CD4-positive, alpha-beta T cell treated with Interleukin-21 for 1 hour (primary cell): ENCODE measurements around the gene ZNF853.

ENCODE experiments used
- DNase-seq: peaks from one replicate; pipeline ENCODE4 v3.0.0-alpha.2; 2020

Gene ZNF853

DNA sequence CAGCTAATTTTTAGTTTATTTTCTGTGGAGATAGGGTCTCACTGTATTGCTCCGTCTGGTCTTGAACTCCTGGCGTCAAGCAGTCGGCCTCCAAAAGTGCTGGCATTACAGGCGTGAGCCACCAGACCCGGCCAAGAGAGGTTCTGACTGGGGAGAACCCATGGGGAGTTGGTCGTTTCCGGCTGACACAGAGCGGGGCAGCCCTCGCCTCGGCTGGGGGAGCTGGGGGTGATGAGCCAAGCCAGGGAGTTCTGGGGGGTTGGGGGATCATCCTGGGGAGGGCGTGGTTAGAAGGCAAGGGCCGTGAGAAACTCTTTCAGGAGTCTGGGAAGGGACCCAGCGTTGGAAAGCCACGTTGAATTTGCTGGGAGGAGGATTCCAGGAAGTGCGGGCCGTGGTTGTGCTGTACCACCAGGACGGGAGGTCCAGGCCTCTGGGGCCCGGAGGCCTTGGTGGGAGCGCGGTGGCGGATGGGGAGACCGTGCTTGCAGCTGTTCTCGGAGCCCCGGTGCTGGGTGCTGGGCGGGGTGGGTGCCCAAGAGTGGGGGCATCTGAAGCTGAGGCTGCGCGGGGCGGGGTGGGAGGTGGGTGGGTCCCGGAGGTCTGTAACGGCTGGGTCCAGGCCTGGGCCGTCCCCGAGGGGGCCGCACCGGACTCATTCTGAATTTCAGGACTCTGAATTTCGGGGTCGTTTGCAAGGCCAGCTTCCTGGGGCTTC is 8.4 kb upstream of the ZNF853 start:
- DNase-seq: no peak

DNA sequence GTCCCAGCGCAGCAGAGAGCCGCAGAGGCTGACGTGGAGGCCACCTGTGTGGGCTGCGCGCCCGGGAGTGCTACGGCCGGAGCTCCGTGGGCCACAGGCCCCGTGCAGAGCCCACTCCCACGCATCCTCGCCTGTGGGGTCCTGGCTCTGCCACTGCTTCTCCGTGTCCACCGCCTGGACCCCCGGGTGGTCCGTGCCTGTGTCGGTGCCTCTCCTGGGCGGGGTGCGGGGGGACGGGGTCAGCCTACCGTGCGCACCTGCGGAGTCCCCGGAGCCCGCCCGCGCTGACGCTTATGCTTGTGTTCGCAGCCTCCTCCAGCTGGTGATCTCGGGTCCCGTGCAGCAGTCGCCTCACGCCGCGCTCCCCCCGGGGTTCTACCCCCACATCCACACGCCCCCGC is 7.8 kb upstream of the ZNF853 start:
- no peak for DNase-seq

- DNase-seq: no peak
These were observed 7.3 kb upstream of the ZNF853 start for GRCh38 chr7:6608081-6608480.

- DNase-seq: no peak
These were observed 6.6 kb upstream of the ZNF853 start for GRCh38 chr7:6608794-6609193.

GRCh38 chr7:6612819-6613218 is 2.6 kb upstream of the ZNF853 start:
- no peak for DNase-seq

DNA sequence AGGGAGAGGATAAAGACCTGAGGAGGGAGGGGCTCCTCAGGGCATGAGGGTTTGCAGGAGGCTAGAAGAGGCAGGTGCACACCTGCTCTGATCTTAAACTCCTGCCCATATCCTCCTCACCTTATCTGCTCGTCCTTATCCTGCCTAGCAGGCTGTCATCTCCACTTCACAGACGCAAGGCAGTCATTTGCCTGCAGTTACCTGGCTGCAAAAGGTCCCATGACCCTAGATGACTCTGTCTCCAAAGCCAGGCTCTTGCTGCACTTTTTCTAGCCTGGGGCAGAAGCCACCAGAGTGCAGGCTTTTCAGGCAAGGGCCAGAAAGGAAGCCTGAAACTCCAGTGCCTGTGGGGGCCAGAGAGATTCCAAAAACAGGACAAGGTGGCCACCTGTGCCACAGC is 1.7 kb upstream of the ZNF853 start:
- no peak for DNase-seq

DNA sequence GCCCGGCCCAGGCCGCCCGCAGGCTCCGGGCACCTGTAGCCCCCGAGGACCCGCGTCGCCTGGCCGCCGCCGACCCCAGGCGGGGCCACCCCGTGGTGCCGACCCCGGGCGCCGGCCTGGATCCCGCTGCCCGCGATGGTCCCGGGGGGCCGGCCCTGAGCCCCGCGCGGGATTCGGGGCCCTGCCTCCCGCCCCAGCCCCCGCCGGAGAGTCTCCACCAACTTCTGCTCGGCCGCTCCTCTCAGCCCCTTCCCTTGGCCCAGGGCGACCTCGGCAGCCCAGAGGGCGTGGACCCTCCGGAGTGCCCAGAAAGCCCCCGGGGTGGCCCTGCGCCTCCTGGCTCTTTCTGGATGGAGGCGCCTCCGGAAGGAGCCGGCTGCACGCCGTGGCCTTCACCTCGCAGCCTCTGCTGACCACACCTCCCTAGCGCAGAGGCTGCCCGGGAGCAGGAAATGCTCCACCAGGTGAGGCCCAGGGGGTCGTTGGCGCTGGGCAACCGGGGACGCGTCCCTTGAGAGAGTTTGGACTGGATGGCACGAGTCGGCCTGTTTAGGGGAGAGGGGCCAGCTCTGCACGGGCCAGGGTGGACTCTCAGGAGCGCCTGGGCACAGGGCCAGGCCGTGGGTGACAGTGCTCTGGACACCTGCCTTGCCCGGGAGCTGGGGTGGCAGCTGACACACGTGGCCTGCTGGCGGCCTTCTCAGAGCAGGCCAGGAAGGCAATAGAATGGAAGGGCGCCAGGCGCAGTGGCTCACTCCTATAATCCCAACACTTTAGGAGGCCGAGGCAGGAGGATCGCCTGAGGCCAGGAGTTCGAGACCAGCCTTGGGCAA is 529 bp downstream of the ZNF853 start:
- no peak for DNase-seq

- no peak for DNase-seq
These were observed 1.6 kb downstream of the ZNF853 start for GRCh38 chr7:6616854-6617643.

DNA sequence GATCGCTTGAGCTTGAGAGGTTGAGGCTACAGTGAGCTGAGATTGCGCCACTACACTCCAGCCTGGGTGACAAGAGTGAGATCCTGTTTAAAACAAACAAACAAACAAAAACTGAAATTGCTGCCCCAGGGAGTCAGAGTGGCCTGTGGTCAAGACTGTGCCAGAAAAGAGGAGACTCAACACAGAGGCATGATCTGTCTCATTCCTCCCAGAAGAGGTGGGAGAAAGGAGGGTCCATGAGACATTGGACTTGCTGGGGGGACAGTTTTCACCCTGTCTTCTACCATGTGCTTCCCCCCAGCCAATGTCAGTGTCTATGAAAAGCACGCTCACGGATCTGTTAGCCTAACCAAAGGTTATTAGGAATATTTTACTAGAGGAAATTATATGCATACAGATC is 3.2 kb downstream of the ZNF853 start:
- no peak for DNase-seq

DNA sequence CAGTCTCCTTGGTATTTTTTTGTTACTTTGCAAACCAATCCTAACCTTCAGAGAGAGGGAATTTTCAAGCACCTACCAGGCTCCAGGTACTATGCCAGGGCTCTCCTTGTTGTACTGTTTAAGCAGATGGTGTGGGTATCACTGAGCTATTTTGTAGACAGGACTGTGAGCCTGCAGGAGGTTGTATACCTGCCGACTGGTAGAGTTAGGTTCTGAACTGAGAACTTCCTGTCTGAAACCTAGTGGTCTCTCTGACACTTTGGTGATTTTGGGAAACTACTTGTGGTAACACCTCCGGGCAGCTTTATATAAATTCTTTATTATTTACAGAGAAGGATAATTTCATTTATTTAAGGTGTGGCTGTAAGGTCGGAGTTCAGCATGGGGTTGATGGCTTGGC is 4.6 kb downstream of the ZNF853 start:
- peak; percentile 11 for DNase-seq

DNA sequence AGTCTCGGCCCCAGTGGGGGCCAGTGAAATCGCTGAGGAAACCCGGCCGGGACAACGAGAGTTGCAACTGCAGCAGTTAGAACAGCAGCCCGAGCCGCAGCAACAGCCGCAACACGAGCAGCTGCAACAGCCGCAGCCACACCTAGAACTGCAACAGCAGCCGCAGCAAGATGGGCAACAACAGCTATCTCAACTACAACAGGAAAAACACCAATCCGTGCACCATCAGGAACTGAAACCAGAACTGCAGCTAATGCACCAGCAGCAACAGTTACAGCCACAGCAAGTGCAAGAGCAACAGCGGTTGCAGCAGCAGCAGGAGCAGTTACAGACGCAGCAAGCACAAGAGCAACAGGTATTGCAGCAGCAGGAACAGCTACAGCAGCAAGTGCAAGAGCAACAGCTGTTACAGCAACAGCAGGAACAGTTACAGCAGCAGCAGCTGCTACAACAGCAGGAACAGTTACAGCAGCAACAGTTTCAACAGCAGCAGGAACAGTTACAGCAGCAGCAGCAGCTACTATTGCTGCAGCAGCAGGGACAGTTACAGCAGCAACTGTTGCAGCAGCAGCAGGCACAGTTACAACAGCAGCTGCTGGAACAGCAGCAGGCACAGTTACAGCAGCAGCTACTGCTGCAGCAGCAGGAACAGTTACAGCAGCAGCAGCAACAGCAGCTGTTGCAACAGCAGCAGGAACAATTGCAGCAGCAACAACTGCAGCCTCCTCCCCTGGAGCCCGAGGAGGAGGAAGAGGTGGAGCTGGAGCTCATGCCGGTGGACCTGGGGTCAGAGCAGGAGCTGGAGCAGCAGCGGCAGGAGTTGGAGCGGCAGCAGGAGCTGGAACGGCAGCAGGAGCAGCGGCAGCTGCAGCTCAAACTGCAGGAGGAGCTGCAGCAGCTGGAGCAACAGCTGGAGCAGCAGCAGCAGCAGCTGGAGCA is 6.1 kb downstream of the ZNF853 start:
- DNase-seq: peak; percentile 8

DNA sequence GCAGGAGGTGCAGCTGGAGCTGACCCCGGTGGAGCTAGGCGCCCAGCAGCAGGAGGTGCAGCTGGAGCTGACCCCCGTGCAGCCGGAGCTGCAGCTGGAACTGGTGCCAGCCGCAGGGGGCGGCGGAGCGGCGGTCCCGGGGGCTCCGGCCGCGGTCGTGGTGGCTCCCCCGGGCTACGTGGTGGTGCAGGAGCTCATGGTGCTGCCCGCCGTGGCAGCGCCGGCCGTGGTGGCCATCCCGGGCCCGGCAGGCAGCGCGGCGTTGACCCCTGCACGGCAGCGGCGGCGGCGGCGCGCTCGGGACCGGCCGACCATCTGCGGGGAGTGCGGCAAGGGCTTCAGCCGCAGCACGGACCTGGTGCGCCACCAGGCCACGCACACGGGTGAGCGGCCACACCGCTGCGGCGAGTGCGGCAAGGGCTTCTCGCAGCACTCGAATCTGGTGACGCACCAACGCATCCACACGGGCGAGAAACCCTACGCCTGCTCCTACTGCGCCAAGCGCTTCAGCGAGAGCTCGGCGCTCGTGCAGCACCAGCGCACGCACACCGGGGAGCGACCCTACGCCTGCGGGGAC is 6.8 kb downstream of the ZNF853 start:
- no peak for DNase-seq

DNA sequence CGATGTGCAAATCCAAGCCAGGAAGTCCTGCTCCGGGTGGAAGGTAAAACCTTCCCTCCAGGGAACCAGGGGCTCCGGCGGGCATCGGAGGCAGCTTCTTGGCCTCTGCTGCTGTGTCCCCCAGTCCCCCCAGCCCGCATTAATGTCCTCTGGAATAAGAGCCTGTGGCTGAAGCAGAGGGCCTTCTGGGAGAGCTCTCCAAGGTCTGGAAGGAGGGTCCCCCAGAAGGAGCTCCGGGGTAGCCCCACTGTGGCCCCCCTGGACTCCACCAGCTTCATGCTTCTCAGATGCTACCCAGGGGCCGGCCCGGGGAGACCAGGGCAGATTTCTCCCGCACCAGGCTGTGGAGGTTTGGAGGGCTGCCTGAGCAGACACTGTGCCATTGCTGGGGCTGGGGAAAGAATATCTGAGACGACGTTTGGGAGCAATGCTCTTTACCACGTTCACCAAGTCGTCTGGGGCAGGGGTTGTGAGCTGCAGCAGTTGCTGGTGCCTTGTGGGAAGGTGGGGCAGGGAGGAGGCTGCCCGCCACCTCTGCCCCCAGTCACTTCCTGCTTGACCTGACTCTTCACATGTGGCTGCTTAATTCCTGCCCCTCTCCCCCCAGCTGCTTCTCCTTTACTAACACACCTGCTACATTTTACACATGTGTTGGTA is 8.3 kb downstream of the ZNF853 start:
- DNase-seq: peak; percentile 40

DNA sequence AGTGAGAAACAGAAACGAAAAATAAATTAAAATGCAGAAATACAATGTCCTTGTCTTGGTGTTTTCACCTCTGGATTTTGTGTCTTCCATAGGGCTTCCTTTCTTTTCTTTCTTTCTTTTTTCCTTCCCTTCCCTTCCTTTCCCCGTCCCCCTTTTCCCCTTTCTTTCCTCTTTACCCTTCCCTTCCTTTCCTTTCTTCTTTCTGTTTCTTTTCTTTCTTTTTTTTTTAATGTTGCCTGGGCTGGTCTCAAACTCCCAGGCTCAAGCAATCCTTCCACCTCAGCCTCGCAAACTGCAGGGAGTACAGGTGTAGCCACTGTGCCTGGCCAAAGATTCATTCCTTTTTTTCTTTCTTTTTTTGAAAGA is 8.8 kb downstream of the ZNF853 start:
- DNase-seq: no peak

- DNase-seq: no peak
These were observed 12.6 kb downstream of the ZNF853 start for GRCh38 chr7:6628045-6628444.

- no peak for DNase-seq
These were observed 14.8 kb downstream of the ZNF853 start for GRCh38 chr7:6630007-6630849.

- DNase-seq: no peak
These were observed 16.2 kb downstream of the ZNF853 start for GRCh38 chr7:6631605-6632004.

DNA sequence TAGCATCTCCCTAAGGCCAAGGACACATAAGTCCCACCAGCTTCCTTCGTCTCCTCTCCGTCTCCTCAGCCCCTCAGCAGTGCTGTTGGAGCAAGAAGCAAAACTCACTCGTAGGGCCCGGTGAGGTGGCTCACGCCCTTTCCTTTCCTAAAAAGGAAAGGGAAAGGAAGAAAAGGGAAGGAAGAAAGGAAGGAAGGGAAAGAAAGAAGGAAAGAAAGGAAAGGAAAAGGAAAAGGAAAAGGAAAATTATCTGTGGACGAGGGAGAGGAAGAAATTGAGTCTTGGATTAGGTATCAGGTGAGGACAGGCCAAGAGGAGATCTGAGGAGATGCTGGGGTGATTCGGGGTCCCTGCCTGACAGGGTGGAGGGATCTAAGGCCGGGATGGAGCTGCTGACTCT is 18.6 kb downstream of the ZNF853 start:
- DNase-seq: no peak

GRCh38 chr7:6634971-6635370 is 19.6 kb downstream of the ZNF853 start:
- peak; percentile 12 for DNase-seq

DNA sequence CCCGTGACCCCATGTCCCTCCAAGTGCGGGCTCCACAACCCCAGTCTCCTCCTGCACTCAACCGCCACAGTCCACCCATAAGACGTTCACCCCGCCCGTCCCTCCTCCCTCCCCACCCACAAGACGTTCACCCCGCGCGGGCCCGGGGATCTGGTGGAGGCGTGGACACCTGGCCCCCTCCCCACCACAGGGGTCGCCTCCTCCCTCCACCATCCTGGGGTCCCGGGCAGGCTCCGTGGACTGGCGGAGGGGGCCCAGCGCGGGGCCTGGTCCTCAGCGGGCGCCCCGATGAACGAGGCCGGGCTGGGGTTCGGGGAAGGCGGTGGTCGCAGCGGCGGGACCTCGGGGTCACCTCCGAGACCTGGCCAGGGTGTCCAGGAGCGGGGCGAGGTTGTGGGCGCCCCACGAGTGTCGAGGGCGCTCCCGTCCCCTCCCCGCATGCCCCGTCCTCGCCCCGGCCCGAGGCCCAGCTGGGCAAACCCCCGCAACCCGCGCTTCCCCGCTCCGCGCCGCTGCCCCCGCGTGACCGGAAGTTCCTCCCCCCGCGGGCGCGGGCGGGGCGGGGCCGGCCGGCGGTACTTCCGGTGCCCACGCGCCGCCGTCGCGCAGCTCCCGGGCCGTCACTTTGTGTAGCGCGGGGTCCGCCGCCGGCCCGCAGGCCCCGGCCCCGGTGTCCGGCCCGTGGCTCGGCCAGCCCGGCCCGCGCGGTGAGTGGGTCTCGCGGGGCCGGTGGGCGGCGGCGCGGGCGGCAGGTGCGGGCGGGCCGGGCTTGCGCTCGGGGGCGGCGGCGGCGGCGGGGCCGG is 21.5 kb downstream of the ZNF853 start, which contains the start of gene ZNF316:
Gene ZNF316 (plus strand): TSS at position 578 of the 803 bp plus-strand sequence. CDS start 5,092 bp downstream, outside the sequence.
- DNase-seq: peak; percentile 64
